Brain pericyte (primary cell): ENCODE measurements around the gene OTOL1.
"Not testable (repeated sequence)": the region's sequence is repeated elsewhere in the genome, so short reads cannot be mapped to it uniquely, and the experiment has no call there.

Experiments
- DNase-seq: peaks from one replicate; pipeline ENCODE4 v3.0.0-alpha.2; 2012; ENCODE audit warnings: low read depth, low spot score

Gene OTOL1

DNA sequence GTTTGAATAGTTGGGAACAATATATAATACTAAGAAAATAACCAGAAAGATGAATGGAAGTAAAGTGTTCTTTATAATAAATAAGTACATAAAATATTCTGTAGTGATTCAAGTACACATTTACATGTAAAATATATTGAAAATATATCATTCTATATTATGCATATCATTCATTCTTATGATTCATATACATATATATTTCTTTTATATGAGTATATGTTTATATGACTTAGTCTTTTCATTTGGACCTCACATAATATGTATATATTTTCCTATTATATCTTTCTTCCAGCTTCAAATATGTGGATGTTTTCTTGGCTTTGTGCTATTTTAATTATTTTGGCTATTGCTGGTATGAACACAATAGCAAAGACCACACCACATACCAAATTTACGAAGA is at the start of gene OTOL1:
OTOL1 (plus strand) TSS at position 301 of the 400 bp plus-strand sequence; CDS start at position 301, 0 bp downstream.
- DNase-seq, result no peak

DNA sequence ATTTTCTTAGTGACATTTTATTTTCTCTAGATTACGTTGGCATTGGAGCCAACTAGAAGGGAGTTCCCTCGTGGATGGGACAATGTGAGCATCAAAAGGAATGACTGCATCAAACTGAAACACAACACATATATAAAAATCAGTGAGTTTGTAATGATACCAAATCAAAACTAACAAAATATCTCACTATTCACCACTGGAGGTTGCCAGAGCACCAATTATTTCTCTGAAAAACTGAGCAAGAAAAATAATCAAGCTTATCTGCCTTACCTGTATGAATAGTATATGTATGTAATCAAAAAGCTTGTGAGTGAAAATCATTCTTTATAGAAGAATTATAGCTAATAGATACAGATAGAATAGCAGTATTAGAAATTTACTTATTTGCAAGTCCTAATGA is 46.8 kb upstream of the OTOL1 start:
- no peak for DNase-seq

DNA sequence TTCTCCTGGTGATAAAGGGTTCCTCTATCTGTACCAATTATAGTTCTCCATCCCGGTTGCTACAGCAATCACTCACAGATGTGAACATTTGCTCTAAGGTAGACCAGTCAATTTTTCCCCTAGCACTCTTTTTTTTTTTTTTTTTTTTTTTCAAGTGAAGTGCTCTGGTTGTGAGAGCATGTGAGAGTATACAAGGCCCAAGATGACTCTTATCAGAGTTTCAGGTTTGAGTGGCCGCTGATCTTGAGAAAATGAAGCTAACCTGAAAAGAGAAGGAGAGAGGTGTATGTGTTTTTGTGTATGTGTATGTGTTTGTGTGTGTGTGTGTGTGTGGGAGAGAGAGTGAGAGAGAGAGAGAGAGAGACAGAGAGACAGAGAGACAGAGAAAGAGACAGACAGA is 44.4 kb upstream of the OTOL1 start:
- DNase-seq, result no peak

DNA sequence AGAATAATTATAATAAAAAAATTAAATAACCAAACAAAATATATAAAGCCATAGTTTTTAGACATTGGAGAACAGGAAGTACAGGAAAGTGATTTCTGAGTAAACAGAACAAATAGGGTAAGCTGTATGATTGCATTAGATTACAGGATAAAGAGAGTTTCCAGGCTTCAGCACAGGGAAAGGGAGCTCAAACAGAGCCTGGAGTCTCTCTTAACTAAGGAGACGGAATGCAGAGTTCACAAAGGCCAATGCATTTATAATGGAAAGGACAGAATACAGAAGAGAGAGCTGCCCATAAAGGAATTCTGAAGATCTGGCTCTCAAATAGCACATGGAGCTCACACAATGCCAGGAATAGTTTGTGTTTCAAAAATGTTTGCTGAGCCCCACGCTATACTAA is 42.0 kb upstream of the OTOL1 start:
- DNase-seq, result no peak

DNA sequence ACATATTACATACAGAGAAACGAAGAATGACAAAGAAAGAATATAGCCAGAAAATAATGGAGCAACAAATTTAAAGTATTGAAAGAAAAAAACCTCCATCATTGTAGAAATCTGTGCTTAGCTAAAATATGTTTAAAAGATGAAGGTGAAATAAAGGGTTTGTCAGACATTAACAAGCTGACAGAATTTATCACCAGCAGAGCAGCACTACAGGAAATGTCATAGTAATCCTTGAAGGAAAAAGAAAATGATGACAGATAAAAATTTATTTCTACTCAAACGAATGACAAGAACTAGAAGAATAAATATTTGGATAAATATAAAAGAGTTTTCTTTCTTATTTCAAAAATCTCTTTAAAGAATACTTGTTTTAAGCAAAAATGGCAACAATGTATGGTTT is 40.6 kb upstream of the OTOL1 start:
- DNase-seq, result no peak

DNA sequence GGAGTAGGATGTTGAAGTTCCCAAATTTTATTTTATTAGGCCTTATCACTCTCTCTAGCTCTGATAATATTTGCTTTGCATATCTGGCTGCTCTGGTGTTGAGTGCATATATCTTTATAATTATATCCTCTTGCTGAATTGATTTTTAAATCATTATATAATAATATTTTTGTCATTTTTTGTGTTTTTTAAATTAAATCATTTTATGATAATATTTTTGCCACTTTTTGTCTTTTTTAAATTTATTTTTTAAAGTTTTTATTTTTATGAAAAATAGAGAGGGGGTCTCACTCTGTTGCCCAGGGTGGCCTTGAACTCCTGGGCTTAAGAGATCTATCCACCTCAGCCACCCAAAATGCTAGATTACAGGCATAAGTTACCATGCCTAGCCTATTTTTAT is 34.5 kb upstream of the OTOL1 start:
- no peak for DNase-seq

DNA sequence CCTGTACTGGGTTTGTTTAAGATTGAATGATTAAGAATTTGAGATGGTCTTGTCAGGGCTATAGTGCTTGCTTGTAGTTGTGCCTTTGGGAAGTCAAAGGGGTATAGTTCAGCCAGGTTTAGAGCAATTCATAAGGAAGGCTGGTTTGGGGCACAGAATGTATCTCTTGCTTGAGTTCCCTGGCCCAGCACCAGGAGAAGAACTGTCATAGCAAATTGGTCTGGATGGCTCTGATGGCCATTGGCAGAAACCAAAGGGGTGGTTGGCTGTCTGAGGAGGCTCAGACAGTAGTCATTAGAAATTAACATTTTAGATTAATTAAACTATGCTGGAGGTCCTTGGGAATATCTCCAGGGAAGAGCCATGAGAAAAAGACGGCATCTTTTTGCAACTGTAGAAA is 25.4 kb upstream of the OTOL1 start:
- DNase-seq, result no peak

DNA sequence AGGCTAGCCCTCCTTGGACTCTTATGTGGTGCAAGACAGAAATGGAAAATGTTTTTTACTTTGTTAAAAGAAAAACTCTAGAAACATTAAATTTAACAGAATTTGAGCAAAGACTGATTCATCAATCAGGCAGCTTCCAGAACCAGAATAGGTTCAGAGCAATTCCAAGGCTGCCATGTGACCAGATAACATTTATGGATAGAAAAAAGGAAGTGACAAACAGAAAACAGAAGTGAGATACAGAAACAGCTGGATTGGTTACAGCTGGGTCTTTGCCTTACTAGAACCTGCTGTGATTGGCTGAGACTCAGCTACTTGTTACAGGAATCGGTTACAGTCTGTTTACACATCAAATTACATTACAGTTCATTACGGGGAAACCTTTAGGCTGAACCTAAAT is 22.5 kb upstream of the OTOL1 start:
- no peak for DNase-seq

GRCh38 chr3:161474741-161475140 is 21.9 kb upstream of the OTOL1 start:
- no peak for DNase-seq

GRCh38 chr3:161475206-161475605 is 21.4 kb upstream of the OTOL1 start:
- no peak for DNase-seq

GRCh38 chr3:161475905-161476304 is 20.7 kb upstream of the OTOL1 start:
- no peak for DNase-seq

GRCh38 chr3:161484226-161484625 is 12.4 kb upstream of the OTOL1 start:
- no peak for DNase-seq

GRCh38 chr3:161488284-161488683 is 8.3 kb upstream of the OTOL1 start:
- not testable (repeated sequence) for DNase-seq

GRCh38 chr3:161489395-161489794 is 7.2 kb upstream of the OTOL1 start:
- DNase-seq, result no peak

DNA sequence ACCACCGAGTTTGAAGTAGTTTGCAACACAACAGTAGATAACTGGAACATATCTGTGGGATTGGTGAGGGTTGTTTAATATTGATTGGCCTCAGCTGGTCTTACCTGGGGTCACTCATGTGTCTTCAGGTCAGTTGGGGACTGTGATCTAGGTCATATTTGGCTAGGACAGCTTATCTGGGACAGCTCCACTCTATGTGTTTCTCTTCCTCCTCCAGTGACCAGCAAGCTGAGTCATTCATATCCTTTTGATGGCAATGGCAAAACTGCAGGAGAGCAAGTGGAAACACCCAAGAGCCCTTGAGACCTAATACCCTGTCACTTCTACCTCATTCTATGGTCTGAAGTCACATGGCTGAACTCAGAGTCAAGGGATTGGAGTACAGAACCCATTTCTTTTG is 5.8 kb upstream of the OTOL1 start:
- DNase-seq, result not testable (repeated sequence)

DNA sequence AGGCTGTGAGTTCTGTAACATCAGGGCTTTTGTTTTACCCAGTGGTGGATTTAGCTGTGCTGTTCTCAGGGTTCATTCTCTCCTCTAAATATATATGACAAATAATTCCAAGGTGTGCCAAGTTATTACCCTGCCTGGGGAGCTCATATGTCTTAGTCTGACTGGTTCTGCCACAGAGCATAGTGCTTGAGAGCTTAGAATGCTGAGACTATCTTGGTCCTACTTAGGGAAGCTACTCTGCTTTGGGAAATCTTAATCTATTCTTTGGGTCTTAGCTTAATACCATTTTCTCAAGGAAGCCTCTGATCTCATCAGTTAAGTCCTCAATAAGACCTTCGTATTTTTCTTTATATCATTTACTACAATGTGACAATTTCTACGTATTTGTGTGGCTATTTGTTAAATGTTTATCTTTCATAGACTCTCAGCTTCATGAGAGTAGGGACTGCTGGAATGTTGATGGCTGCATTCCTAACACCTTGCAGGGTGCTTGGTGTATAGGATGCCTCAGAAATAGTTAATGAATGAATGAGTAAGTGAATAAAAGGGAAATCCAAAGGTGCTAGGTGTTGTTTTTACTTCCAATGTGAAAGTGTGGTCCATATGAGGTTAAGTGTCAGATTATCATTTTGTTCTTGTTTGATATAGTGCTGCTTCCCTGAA is 1.8 kb downstream of the OTOL1 start:
- DNase-seq, result no peak

DNA sequence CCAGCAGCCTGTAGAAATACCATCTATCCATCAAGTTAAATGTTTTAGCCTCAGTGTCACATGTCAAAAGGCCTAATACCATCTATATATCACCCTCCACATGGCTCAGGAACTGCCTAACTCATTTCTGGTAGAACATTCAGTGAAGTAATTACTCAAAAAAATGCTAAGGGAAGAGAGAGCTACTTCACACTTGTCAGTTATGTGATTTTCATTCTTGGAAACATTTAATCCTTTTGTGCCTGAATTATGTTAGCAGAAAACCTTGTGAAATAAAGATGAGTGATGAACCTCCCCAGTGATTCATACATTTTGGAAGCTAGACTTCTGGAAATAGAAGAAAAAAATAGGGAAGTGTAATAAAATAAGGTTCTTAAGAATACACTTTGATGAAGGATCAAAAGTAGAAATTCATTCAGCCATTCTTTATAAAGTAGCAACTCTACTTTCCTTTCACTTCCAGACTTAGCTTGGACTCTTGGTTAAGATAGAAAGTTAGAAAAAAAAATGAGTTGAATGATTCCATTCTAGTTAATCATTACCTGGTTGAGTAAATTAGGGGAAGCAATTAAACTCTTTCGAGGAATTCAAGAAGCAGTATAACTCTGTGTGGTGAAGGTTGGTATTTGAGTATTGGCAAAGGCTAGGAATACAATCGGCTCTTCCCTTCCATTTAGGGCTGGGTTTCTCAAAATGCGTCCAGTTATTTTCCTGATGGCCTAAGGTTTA is 3.6 kb downstream of the OTOL1 start:
- no peak for DNase-seq

DNA sequence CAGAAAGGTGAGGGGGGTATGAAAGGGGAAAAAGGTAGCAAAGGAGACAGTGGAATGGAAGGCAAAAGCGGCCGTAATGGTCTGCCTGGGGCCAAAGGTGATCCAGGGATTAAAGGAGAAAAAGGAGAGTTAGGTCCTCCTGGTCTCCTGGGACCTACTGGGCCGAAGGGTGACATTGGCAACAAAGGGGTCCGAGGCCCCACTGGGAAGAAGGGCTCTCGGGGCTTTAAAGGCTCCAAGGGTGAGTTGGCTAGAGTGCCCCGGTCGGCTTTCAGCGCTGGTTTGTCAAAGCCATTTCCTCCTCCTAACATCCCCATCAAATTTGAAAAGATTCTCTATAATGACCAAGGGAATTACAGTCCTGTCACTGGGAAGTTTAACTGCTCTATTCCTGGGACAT is 6.7 kb downstream of the OTOL1 start:
- no peak for DNase-seq

- no peak for DNase-seq
Observed at GRCh38 chr3:161508852-161509477, 12.4 kb downstream of the OTOL1 start.

- no peak for DNase-seq
Observed at GRCh38 chr3:161510510-161511260, 14.1 kb downstream of the OTOL1 start.

GRCh38 chr3:161523916-161524315 is 27.3 kb downstream of the OTOL1 start:
- no peak for DNase-seq

- DNase-seq, result no peak
Observed at GRCh38 chr3:161531930-161532329, 35.3 kb downstream of the OTOL1 start.
